Skeletal muscle cell (primary cell): ENCODE measurements around the gene OSGIN1.

Source experiments
- DNase-seq: peaks from one replicate; pipeline ENCODE4 v3.0.0-alpha.2; 2010; ENCODE audit warnings: low read depth
- H3K4me3 ChIP-seq: 2 replicates; pipeline ENCODE4 v1.5.1; 2011; ENCODE audit warnings: low read depth, mild to moderate bottlenecking, control low read depth, low read length, moderate library complexity

The OSGIN1 gene

GRCh38 chr16:83967091-83967490 lies 14.1 kb downstream of the OSGIN1 start:
- no peak for DNase-seq

GRCh38 chr16:83967838-83968305 lies 14.8 kb downstream of the OSGIN1 start, which contains the start of gene NECAB2:
Gene NECAB2, plus strand, starts transcription at chr16:83968244. Its CDS starts 405 bp downstream, at chr16:83968649.
- H3K4me3 ChIP-seq = peak within 1 kb of the TSS; percentile 39
- DNase-seq = no peak

More at GRCh38 chr16:83967091-83967490, 14.1 kb downstream of the OSGIN1 start:
- H3K4me3 ChIP-seq = no peak overlapping the region

DNA sequence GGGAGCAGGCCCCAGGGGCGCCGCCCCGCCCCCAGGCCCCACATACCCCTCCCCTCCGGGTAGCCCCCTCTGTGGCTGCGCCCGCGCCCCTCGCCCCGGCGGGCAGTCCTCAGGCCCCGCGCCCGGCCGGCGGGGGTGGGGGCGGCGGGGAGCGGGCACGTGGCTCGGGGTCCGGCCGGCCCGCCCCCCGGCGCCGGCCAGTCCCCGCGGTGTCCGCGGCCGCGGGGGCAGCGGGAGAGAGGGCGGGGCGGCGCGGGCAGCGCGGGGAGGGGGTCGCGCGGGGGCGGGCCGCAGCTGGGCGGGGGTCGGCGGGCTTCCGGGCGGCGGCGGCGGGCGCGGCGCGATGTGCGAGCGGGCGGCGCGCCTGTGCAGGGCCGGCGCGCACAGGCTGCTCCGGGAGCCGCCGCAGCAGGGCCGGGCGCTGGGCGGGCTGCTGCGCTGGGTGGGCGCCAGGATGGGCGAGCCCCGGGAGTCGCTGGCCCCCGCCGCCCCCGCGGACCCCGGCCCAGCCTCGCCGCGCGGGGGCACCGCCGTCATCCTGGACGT lies 15.3 kb downstream of the OSGIN1 start:
- H3K4me3 ChIP-seq = peak overlapping the region; percentile 39
- DNase-seq = no peak

DNA sequence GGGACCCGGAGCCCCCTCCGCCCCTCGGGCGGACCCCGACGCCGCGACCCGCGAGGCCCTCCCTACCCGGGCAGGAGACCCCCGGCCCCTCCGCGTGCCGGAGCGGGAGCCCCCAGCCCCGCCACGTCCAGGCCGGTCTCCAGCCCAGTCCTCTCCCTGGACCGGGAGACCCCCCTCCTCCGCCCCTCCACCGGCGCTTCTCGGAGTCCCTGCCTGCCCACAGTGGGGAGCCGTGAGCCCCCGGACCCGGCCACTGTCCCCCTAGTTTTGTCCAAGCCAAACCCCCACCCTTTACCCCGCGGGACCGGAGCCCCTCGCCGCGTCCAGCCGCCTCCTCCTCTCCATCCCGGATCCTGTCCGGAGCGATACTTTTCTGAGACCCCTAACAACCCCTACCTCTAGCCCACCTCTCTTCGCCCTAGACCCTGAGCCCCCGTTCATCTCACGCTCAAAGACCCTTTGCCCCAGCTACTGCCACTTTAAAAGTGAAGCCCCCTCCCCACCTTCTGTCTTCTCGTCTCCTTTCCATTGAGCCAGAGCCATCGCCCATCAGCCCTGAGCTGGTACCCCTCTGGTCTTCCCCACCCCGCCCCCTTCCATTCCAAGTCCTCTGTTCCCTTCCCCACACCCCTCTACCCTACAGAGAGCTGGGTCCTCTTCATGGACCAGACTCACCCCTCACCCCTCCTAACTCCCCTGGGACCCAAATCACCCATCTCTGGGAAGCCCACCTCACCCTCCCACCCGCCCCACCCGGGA lies 16.0 kb downstream of the OSGIN1 start:
- no peak for DNase-seq
- H3K4me3 ChIP-seq = peak overlapping the region; percentile 11

DNA sequence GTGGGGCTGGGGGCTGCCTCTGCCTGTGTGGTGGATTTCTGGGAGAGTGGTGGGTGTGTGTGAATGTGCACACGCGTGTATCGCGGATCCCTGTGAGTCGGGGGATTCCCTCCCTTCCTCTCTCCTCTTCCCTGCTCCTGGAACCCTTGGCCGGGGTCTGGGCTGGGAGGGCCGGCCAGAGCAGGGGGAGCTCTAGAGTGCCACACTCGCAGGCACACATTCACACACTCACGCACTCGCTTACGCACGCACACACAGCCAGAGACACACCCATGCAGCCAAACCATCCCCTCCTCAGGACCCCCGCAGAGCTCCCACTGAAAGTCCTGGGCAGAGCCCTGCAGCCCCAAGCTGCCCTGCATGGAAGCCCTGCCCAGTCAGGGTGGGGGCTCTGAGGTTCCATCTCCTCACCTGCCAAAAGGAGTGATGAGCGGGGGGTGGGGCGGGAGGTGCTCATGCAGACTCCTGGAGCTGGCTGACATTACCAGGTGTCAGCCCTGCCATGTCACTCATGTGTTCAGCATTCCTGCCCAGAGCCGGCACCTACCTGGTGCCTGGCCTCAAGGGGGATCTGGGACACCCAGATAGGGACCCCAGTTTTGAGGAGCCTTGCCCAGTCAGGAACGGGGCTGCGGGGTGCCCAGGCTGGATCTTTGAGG lies 16.9 kb downstream of the OSGIN1 start:
- DNase-seq = no peak
- H3K4me3 ChIP-seq = no peak overlapping the region

- H3K4me3 ChIP-seq = no peak overlapping the region
- DNase-seq = no peak
Observed at GRCh38 chr16:83970430-83970815, 17.4 kb downstream of the OSGIN1 start.

- no peak overlapping the region for H3K4me3 ChIP-seq
- DNase-seq = no peak
Observed at GRCh38 chr16:83971165-83972130, 18.4 kb downstream of the OSGIN1 start.

DNA sequence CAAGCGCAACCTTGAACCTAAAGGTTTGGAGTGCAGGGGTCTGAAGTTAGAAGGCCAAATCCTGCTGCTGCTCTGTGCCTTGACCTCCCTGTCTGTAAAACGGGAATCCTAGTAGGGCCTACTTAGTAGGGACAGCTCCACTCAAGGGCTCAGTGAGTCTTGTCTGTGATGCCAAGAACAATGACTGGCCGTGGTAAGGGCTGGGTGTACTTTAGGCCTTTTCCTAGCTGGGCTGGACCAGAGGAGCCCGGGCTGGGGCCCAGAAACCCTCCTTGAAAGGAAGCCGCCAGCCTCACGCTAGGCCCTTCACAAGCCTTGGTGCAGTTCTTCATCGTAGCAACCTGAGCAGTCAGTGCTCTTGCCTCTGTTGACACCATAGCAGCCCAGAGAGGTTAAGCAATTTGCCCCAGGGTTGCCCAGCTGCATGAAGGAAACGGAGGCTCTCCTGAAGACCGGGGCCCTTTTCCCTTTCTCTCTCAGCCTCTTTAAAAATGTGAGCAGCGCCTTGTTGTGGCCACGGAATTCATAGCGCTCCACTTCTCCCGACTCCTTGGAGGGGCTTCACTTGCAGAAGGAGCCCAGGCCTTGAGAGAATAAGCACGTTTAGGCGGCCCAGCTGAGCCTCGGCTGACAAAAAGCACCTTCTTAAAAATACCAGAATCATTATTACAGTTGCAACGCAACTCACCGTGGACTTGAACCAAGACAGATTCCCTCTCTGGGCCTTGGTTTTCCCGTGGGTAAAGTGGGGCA lies 19.4 kb downstream of the OSGIN1 start:
- no peak for DNase-seq
- no peak overlapping the region for H3K4me3 ChIP-seq

DNA sequence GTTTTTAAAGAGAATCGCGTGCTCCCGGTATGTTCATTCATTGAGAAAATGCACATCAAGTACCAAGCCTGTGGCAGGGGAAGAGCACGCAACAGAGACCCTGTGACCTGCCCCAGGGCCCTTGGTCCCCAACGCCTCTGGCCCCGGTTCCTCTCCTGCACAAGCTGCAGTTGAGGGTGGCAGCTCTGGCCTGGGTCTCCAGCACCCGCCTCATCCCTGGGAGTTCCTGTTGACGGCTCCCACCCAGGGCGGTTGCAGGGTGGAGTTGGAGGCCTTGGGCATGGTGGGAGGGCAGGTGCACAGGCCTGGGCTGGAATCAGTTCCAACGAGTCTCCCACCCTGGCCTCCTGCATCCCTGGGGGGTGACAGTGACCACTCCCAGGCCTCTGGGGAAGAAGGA lies 20.0 kb downstream of the OSGIN1 start:
- DNase-seq = no peak
- H3K4me3 ChIP-seq = no peak overlapping the region

DNA sequence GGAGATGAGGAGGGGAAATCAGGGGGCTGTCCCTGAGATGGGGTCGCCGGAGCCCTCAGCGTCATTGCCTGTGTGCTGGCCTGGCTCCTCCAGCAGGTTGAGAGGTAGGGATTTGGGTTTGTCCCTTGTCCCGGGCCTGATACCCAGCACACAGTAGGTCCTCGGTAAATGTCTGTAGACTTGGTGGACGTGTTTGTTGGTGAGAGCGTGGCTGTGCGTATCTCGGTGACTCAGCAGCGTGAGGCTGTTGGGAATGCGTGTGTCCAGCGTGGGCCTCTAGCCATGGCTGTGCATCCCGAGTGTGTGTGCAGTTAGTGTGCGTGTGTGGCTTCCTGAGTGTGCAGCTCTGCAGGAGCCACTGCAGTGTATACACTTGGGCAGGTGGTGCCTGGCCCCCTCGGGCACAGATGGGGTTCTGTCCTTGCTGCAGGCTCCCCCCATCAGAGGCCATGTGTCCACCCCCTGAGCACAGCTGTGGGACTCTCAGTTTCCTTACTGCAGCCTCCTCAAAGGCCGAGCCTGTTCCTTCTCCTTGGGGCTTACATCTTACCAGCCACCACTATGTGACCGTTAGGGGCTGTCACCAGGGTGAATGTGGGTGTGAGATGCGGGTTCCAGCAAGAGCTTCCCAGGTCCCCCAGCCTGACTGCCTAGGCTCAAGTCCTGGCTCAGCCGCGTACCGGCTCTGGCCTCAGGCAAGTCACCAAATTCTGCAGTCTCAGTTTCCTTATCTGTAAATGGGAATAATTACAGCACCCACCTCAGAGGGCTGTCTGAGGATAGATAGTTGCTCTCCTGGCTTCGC lies 20.7 kb downstream of the OSGIN1 start:
- H3K4me3 ChIP-seq = no peak overlapping the region
- DNase-seq = no peak

- DNase-seq = no peak
- no peak overlapping the region for H3K4me3 ChIP-seq
Observed at GRCh38 chr16:83974475-83974874, 21.4 kb downstream of the OSGIN1 start.

DNA sequence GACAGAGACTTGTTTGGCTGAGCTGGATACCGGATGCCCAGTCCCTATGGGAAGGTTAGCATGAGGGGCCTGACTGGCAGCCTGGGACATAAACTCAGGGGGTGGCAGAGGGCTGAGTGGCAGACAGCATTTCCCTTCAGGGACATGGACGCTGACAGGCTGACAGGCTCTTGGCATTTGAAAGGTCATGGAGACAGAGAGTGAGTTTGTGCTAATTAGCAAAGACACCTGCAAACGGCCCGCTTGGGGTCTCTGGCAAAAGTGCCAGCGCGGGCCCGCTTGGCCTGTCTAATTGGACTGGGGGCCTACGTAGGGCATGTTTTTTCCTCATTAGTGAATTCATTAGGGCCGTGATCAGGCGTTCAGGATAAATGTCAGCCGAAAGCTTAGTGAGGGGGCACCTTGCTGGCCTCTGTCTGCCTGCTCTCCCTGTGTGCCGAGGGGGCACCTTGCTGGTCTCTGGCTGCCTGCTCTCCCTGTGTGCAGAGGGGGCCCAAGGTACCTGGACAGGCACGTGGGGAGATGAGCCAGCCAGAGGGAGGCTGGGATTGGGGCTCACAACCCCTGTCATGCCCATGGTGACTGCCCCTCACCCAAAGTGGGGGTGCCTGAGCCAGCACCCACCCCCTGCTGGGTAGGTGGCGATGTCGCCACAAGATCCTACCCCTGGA lies 22.7 kb downstream of the OSGIN1 start:
- no peak overlapping the region for H3K4me3 ChIP-seq
- DNase-seq = no peak

- DNase-seq = no peak
Observed at GRCh38 chr16:83977056-83977815, 24.2 kb downstream of the OSGIN1 start.

GRCh38 chr16:83978401-83978904 lies 25.4 kb downstream of the OSGIN1 start:
- no peak for DNase-seq
- H3K4me3 ChIP-seq = no peak overlapping the region

More at GRCh38 chr16:83977056-83977815, 24.2 kb downstream of the OSGIN1 start:
- no peak overlapping the region for H3K4me3 ChIP-seq

- no peak for DNase-seq
- no peak overlapping the region for H3K4me3 ChIP-seq
Observed at GRCh38 chr16:83979441-83979840, 26.4 kb downstream of the OSGIN1 start.

- DNase-seq = no peak
- no peak overlapping the region for H3K4me3 ChIP-seq
Observed at GRCh38 chr16:83980794-83981193, 27.8 kb downstream of the OSGIN1 start.

DNA sequence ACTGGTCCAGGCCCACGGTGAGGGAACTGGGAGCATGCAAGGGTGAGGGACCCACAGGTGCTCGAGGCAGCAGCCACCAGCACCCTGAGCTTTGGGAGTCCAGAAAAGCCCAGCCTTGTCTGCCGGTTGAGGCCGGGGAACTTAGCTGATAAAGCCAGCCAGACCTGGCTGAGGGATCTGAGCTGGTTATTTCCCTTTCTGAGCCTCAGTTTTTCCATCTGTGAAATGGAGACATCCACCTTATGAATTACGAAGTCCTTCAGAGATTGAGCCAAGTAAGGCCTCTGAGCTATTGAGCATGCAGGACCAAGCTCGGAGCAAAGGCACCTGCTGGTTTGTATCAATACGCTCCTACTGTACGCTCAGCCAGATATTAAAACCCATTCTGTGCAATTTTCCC lies 28.8 kb downstream of the OSGIN1 start:
- DNase-seq = no peak
- H3K4me3 ChIP-seq = no peak overlapping the region
